K562 (cell line): ENCODE results near the gene ALDH18A1. TPM values are rescaled to one million over a fixed set of nuclear protein-coding genes. Genes with fewer than 3 reads are reported as not detected.

Experiments used
- ATAC-seq: fragments of 200-7000 bp; cut with Tn5 transposase; 3 replicates; pipeline ENCODE4 v1.9.1; 2020; ENCODE audit warnings: moderate library complexity
- BruUV-seq: library from RNA; stranded (reverse); fragments of 400-500 nt; replicated peaks from 2 replicates; lab custom pipeline; 2021; lab: Mats Ljungman, UMichigan
- CTCF ChIA-PET: fragments of 300-600 bp; formaldehyde crosslinking; extraction: SDS; loops from one replicate; lab custom pipeline; 2021; ENCODE audit warnings: low intra/inter-chr PET ratio; lab: Yijun Ruan, JAX
- POLR2A ChIA-PET: fragments of 300-600, 350-650 bp; sonication (Branson Sonifier 250); formaldehyde crosslinking; extraction: SDS; loops from one replicate; lab custom pipeline; 2021; ENCODE audit warnings: antibody characterized with exemption, inconsistent platforms; lab: Yijun Ruan, JAX
- DNase-seq, 4 experiments: peaks; one replicate each; pipeline versions ENCODE4 v3.0.0 to v3.0.0-alpha.2; 2011 to 2018; ENCODE audit warnings: low spot score in 3 of 4, mixed read lengths in 3 of 4; ENCODE audit errors: extremely low read depth in 1 of 4
- FAIRE-seq: peaks from 2 replicates; lab custom pipeline; 2011; peaks lifted over from hg19 to GRCh38; lab: Jason Lieb, UNC
- H2AFZ ChIP-seq: 2 replicates; pipeline ENCODE4 v1.6.0; 2011; ENCODE audit warnings: low read depth, low read length, control low read depth, inconsistent platforms
- H3K27ac ChIP-seq: fragments of 200-600 bp; 3 replicates; pipeline ENCODE4 v1.8.0; 2011; ENCODE audit warnings: low read depth, mild to moderate bottlenecking, control low read depth, inconsistent platforms, low read length, moderate library complexity, mixed read lengths; ENCODE audit errors: extremely low read depth
- H3K27me3 ChIP-seq, 2 experiments: fragments of 300-600 bp in 1 of 2; 2 replicates in 1 of 2; 3 replicates in 1 of 2; pipeline versions ENCODE4 v1.6.0 to v1.8.0; 2011; ENCODE audit warnings: inconsistent platforms in 2 of 2, low read length in 2 of 2, mild to moderate bottlenecking in 1 of 2, mixed read lengths in 1 of 2, moderate library complexity in 1 of 2; ENCODE audit not compliant: control insufficient read depth in 2 of 2, insufficient read depth in 2 of 2
- H3K36me3 ChIP-seq: fragments of 300-600 bp; 3 replicates; pipeline ENCODE4 v1.8.0; 2011; ENCODE audit warnings: mild to moderate bottlenecking, low read length, inconsistent platforms; ENCODE audit not compliant: control insufficient read depth, insufficient read depth
- H3K4me1 ChIP-seq, 2 experiments: fragments of 200-600 bp in 1 of 2; replicated peaks in 1 of 2; 2 replicates in 1 of 2; 3 replicates in 1 of 2; pipeline versions ENCODE4 v1.5.1 to v1.8.0; 2011; ENCODE audit warnings: inconsistent platforms in 2 of 2, low read length in 2 of 2, mild to moderate bottlenecking in 1 of 2, mixed read lengths in 1 of 2, moderate library complexity in 1 of 2; ENCODE audit not compliant: control insufficient read depth in 2 of 2, insufficient read depth in 2 of 2
- H3K4me2 ChIP-seq: 2 replicates; pipeline ENCODE4 v1.6.1; 2011; ENCODE audit warnings: low read length, control low read depth, inconsistent platforms, mixed read lengths; ENCODE audit not compliant: insufficient read depth
- H3K4me3 ChIP-seq: fragments of 200-600 bp; sonication (generic), shearing (Covaris generic); 2 replicates; pipeline ENCODE4 v1.5.1; 2016; ENCODE audit warnings: control low read depth, inconsistent platforms
- H3K79me2 ChIP-seq: fragments of 200-600 bp; 3 replicates; pipeline ENCODE4 v1.8.0; 2011; ENCODE audit warnings: low read length, inconsistent platforms; ENCODE audit not compliant: control insufficient read depth, insufficient read depth
- H3K9ac ChIP-seq, 2 experiments: 2 replicates each; pipeline versions ENCODE4 v1.6.0 to v1.6.1; 2011; ENCODE audit warnings: low read depth in 2 of 2, low read length in 2 of 2, control low read depth in 1 of 2, inconsistent platforms in 1 of 2, mild to moderate bottlenecking in 1 of 2, mixed read lengths in 1 of 2; ENCODE audit not compliant: insufficient read depth in 1 of 2
- H3K9me1 ChIP-seq: one replicate; pipeline ENCODE4 v1.6.0; 2011; ENCODE audit warnings: inconsistent platforms, mild to moderate bottlenecking, low read length, moderate library complexity; ENCODE audit not compliant: control insufficient read depth, insufficient read depth
- H3K9me3 ChIP-seq: replicated peaks from 2 replicates; pipeline ENCODE4 v1.5.1; 2011; ENCODE audit warnings: low read depth, low read length, inconsistent platforms; ENCODE audit not compliant: control insufficient read depth, insufficient read depth
- H4K20me1 ChIP-seq: replicated peaks from 2 replicates; pipeline ENCODE4 v1.6.1; 2011; ENCODE audit warnings: low read length, inconsistent platforms, mixed read lengths; ENCODE audit not compliant: control insufficient read depth, insufficient read depth
- CHD4 ChIP-seq: fragments of 200-600 bp; sonication (generic); IDR thresholded peaks from 3 replicates; pipeline ENCODE4 v1.6.1; 2012; ENCODE audit warnings: low read depth, mild to moderate bottlenecking, mixed read lengths, low read length, inconsistent platforms; ENCODE audit not compliant: insufficient read depth, insufficient replicate concordance, poor library complexity, severe bottlenecking
- KDM2B ChIP-seq: fragments of 250-450 bp; sonication (Bioruptor Pico); IDR thresholded peaks from 2 replicates; pipeline ENCODE4 v1.8.0; 2021; ENCODE audit warnings: mild to moderate bottlenecking, moderate library complexity
- OTX1 ChIP-seq: fragments of 450-650 bp; formaldehyde crosslinking; IDR thresholded peaks from 2 replicates; pipeline ENCODE4 v1.4.0; 2022; ENCODE audit warnings: mild to moderate bottlenecking
- RFX7 ChIP-seq: fragments of 250-450 bp; sonication (Bioruptor Pico); IDR thresholded peaks from 2 replicates; pipeline ENCODE4 v1.5.1; 2021; ENCODE audit warnings: mild to moderate bottlenecking
- SRSF1 ChIP-seq: fragments of 200-400 bp; formaldehyde crosslinking; IDR thresholded peaks from 2 replicates; pipeline ENCODE4 v1.6.1; 2017; ENCODE audit warnings: mild to moderate bottlenecking, low read depth, low read length, moderate library complexity
- ZNF175 ChIP-seq: fragments of 200-800 bp; sonication (Bioruptor generic); IDR thresholded peaks from 2 replicates; pipeline ENCODE4 v1.6.1; 2016; ENCODE audit warnings: low read depth, mild to moderate bottlenecking, missing genetic modification characterization, missing compliant biosample characterization
- ZNF282 ChIP-seq: sonication (generic); formaldehyde crosslinking; IDR thresholded peaks from 2 replicates; pipeline ENCODE4 v1.8.1; 2023; ENCODE audit warnings: missing genetic modification reagents
- ZNF695 ChIP-seq: fragments of 450-650 bp; formaldehyde crosslinking; IDR thresholded peaks from 2 replicates; pipeline ENCODE4 v1.4.0; 2020; ENCODE audit warnings: mild to moderate bottlenecking, moderate library complexity
- ZNF696 ChIP-seq: fragments of 250-450 bp; sonication (Bioruptor Pico); conservative IDR thresholded peaks from 2 replicates; pipeline ENCODE4 v1.4.0; 2020; ENCODE audit warnings: mild to moderate bottlenecking, moderate library complexity
- WGBS: fragments of 100-300 bp; shearing (Covaris generic); methylation state at CpG from one replicate; pipeline ENCODE4 v1.1.6; 2016; ENCODE audit warnings: low coverage, mixed read lengths; ENCODE audit not compliant: insufficient coverage; ENCODE audit errors: missing lambda C conversion rate; 5-methylcytosine and 5-hydroxymethylcytosine counted together
- in situ Hi-C: fragments of 300-500 bp; cut with MboI; formaldehyde crosslinking; loops from 4 replicates; pipeline ENCODE4 v1.15.0; 2018; ENCODE audit warnings: inconsistent platforms, mixed read lengths
- intact Hi-C: fragments of 100-400 bp; cut with micrococcal nuclease; formaldehyde crosslinking; loops from 2 replicates; pipeline ENCODE4 v1.14.2; 2022
- polyA plus RNA-seq, 8 experiments: library from polyadenylated mRNA; depleted of rRNA in 4 of 8; stranded (reverse) in 5 of 8; unstranded in 3 of 8; fragments of >200 nt; fragmentation: Nextera tagmentation in 2 of 8; fragmentation: Illumina TruSeq in 1 of 8; extraction: Ambion mirVana in 2 of 8; extraction: Trizol in 1 of 8; gene quantifications; 2 replicates each; pipeline versions ENCODE4 v1.2.1 to v1.2.3, GENCODE V29; 2011 to 2014; ENCODE audit warnings: inconsistent platforms in 1 of 8, missing spikeins in 1 of 8
- total RNA-seq, 7 experiments: library from RNA; depleted of rRNA in 6 of 7; stranded (reverse); fragments of >200 nt in 6 of 7; fragmentation: Illumina TruSeq in 2 of 7; extraction: Trizol in 2 of 7; gene quantifications; 2 replicates each; pipeline versions ENCODE4 v1.2.1 to v1.2.3, GENCODE V29; 2011 to 2021; ENCODE audit warnings: low replicate concordance in 1 of 7
- TF ChIP-seq, protein P1 (sequence below): fragments of 150-350 bp; IDR thresholded peaks from 2 replicates; pipeline ENCODE4 v1.6.1; 2014; ENCODE audit warnings: low read depth, mild to moderate bottlenecking, low read length, borderline replicate concordance
- TF ChIP-seq, protein P2 (sequence below): sonication (generic); formaldehyde crosslinking; IDR thresholded peaks from 2 replicates; pipeline ENCODE4 v1.8.0; 2022; ENCODE audit warnings: missing genetic modification reagents, mild to moderate bottlenecking, borderline replicate concordance
- TF ChIP-seq, protein P3 (sequence below): IDR thresholded peaks from 3 replicates; pipeline ENCODE4 v1.6.1; 2011; ENCODE audit warnings: borderline replicate concordance, mild to moderate bottlenecking; ENCODE audit not compliant: insufficient read length, insufficient read depth
- TF ChIP-seq, protein P4 (sequence below): sonication (generic); formaldehyde crosslinking; IDR thresholded peaks from 2 replicates; pipeline ENCODE4 v1.8.0; 2023; ENCODE audit warnings: mild to moderate bottlenecking, missing genetic modification reagents

Gene ALDH18A1
- total and polyA plus RNA-seq, 9 of the 15 experiments (the other 6 are each of a cell fraction or from before 2014, with no cell fraction given) = 12.0 to 83.3 (median 43.8) TPM

DNA sequence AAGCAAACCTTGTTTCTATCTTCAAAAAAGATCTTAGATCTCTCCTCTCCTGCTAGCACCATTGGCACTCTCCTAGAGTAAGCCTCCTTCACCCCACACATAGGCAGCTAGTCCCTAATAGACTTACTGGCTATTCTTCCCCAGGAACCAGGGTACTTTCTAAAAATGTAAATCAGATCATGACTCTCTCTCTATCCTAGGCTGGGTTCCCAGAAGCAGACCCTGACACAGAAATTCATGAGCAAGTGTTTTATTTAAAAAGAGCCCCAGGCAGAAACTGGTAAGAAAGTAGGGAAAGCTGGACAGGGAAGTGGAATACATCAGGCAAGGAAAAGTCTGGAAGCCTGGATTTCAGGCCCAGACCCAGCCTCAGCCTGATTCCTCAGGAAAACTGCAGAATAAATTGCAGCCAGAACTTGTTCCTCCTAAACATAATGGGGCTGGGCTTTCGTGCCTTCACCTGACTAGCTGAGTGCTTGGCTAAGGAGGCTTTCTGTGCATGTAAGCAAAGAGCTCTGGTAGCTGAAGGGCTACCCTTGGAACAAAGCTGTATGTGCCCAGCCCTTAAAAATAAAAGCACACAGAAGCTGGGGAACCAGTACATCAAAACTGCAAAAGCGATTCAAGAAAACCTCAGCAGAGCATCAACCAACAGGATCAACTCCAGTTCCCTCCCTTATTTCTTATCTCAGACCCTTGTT is 76.5 kb downstream of the ALDH18A1 start:
- Histone ChIP-seq H4K20me1 (no peaks in the 10 kb centered on the region), H3K4me1 (no peaks in the 10 kb centered on the region), H3K9me3 (no peaks in the 10 kb centered on the region)
- in situ Hi-C loops (no loop called here), intact Hi-C loops (no loop called here)
- TF ChIP-seq ZNF175 = no peak
- TF ChIP-seq ZNF696 (CRISPR knock-in tag) = no peak
- TF ChIP-seq, protein P1, sequence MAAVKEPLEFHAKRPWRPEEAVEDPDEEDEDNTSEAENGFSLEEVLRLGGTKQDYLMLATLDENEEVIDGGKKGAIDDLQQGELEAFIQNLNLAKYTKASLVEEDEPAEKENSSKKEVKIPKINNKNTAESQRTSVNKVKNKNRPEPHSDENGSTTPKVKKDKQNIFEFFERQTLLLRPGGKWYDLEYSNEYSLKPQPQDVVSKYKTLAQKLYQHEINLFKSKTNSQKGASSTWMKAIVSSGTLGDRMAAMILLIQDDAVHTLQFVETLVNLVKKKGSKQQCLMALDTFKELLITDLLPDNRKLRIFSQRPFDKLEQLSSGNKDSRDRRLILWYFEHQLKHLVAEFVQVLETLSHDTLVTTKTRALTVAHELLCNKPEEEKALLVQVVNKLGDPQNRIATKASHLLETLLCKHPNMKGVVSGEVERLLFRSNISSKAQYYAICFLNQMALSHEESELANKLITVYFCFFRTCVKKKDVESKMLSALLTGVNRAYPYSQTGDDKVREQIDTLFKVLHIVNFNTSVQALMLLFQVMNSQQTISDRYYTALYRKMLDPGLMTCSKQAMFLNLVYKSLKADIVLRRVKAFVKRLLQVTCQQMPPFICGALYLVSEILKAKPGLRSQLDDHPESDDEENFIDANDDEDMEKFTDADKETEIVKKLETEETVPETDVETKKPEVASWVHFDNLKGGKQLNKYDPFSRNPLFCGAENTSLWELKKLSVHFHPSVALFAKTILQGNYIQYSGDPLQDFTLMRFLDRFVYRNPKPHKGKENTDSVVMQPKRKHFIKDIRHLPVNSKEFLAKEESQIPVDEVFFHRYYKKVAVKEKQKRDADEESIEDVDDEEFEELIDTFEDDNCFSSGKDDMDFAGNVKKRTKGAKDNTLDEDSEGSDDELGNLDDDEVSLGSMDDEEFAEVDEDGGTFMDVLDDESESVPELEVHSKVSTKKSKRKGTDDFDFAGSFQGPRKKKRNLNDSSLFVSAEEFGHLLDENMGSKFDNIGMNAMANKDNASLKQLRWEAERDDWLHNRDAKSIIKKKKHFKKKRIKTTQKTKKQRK = no peak
- TF ChIP-seq ZNF695 = no peak
- TF ChIP-seq, protein P2, sequence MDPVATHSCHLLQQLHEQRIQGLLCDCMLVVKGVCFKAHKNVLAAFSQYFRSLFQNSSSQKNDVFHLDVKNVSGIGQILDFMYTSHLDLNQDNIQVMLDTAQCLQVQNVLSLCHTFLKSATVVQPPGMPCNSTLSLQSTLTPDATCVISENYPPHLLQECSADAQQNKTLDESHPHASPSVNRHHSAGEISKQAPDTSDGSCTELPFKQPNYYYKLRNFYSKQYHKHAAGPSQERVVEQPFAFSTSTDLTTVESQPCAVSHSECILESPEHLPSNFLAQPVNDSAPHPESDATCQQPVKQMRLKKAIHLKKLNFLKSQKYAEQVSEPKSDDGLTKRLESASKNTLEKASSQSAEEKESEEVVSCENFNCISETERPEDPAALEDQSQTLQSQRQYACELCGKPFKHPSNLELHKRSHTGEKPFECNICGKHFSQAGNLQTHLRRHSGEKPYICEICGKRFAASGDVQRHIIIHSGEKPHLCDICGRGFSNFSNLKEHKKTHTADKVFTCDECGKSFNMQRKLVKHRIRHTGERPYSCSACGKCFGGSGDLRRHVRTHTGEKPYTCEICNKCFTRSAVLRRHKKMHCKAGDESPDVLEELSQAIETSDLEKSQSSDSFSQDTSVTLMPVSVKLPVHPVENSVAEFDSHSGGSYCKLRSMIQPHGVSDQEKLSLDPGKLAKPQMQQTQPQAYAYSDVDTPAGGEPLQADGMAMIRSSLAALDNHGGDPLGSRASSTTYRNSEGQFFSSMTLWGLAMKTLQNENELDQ (CRISPR knock-in tag) = no peak
- TF ChIP-seq, protein P3, sequence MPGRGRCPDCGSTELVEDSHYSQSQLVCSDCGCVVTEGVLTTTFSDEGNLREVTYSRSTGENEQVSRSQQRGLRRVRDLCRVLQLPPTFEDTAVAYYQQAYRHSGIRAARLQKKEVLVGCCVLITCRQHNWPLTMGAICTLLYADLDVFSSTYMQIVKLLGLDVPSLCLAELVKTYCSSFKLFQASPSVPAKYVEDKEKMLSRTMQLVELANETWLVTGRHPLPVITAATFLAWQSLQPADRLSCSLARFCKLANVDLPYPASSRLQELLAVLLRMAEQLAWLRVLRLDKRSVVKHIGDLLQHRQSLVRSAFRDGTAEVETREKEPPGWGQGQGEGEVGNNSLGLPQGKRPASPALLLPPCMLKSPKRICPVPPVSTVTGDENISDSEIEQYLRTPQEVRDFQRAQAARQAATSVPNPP = no peak
- TF ChIP-seq SRSF1 = no peak
- TF ChIP-seq OTX1 (CRISPR knock-in tag) = no peak
- no peak for TF ChIP-seq KDM2B (CRISPR knock-in tag)
- TF ChIP-seq RFX7 (CRISPR knock-in tag) = no peak
- TF ChIP-seq CHD4 = no peak
- TF ChIP-seq, protein P4, sequence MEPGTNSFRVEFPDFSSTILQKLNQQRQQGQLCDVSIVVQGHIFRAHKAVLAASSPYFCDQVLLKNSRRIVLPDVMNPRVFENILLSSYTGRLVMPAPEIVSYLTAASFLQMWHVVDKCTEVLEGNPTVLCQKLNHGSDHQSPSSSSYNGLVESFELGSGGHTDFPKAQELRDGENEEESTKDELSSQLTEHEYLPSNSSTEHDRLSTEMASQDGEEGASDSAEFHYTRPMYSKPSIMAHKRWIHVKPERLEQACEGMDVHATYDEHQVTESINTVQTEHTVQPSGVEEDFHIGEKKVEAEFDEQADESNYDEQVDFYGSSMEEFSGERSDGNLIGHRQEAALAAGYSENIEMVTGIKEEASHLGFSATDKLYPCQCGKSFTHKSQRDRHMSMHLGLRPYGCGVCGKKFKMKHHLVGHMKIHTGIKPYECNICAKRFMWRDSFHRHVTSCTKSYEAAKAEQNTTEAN (CRISPR knock-in tag) = no peak
- TF ChIP-seq ZNF282 (CRISPR knock-in tag) = no peak
- TF ChIP-seq, all 486 proteins: peak for 0
- H3K4me3 ChIP-seq = no peak overlapping the region
- no peak overlapping the region for H3K9ac ChIP-seq
- peaks cover 0 to 4% of the 10 kb centered on the region in 2 experiments; a peak in 2 of 5 replicates for H3K27me3 ChIP-seq
- ChIA-PET POLR2A (interaction anchor here (0.6 to 1.6 kb wide), 3 partner anchors 10 to 189 kb away, joined by 3 to 4 read pairs (median 4); no protein-coding TSS in a partner anchor), CTCF (no interaction called here)
- 8% methylated on average over 2 of the region's 2 CpGs for whole genome bisulfite sequencing
- no peak overlapping the region for H3K4me2 ChIP-seq
- H3K36me3 ChIP-seq = no peaks in the 10 kb centered on the region
- H3K27ac ChIP-seq = no peak overlapping the region
- no peak for DNase-seq
- H2AFZ ChIP-seq = no peak overlapping the region
- BruUV-seq = no TSS peak
- FAIRE-seq = no peak
- H3K9me1 ChIP-seq = no peaks in the 10 kb centered on the region
- H3K79me2 ChIP-seq = no peaks in the 10 kb centered on the region
- no peak for ATAC-seq
